Esophagus squamous epithelium (tissue), 4 donors: ENCODE results near the gene ILK.

Experiments
- POLR2A ChIP-seq, 4 donors: fragments of 450-650 bp; IDR thresholded peaks; one replicate each; pipeline ENCODE4 v1.6.1; 2017; ENCODE audit warnings: antibody characterized with exemption in 4 of 4, mild to moderate bottlenecking in 4 of 4, moderate library complexity in 3 of 4
- TF ChIP-seq, protein P1 (sequence below), 6 experiments: fragments of 450-650 bp in 4 of 6; fragments of 200-600 bp in 2 of 6; sonication (generic) in 2 of 6; IDR thresholded peaks; one replicate each; pipeline ENCODE4 v1.5.1; 2016 to 2019; ENCODE audit warnings: antibody characterized with exemption in 6 of 6, mild to moderate bottlenecking in 4 of 6, moderate library complexity in 4 of 6

DNA sequence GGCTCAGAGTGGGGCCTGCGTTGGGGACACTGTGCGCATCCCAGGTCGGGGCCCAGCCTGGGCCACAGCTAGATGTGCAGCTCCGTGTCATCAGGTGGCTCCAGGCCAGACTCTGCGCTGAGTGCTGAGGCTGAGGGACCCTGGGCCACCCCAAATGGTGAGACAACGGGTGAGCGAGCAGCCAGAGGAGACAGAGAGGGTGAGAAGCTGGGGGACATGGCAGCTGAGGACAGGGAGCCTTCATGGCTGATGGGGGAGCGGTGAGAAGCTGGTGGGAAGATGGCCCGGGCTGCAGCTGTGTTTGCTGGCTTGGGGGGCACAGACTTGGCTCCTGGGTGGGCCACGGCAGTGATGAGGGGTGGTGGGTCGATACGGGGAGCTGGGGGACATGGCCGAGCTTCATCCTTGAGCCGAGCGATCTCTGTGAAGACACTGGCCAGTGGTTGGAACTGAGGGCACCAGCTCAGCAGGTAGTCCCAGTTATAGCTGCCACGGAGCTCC, 18.2 kb downstream of the ILK start:
- TF ChIP-seq, protein P1, sequence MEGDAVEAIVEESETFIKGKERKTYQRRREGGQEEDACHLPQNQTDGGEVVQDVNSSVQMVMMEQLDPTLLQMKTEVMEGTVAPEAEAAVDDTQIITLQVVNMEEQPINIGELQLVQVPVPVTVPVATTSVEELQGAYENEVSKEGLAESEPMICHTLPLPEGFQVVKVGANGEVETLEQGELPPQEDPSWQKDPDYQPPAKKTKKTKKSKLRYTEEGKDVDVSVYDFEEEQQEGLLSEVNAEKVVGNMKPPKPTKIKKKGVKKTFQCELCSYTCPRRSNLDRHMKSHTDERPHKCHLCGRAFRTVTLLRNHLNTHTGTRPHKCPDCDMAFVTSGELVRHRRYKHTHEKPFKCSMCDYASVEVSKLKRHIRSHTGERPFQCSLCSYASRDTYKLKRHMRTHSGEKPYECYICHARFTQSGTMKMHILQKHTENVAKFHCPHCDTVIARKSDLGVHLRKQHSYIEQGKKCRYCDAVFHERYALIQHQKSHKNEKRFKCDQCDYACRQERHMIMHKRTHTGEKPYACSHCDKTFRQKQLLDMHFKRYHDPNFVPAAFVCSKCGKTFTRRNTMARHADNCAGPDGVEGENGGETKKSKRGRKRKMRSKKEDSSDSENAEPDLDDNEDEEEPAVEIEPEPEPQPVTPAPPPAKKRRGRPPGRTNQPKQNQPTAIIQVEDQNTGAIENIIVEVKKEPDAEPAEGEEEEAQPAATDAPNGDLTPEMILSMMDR (IDR thresholded peaks at IDR 0.05): no peak
- TF ChIP-seq POLR2A (IDR thresholded peaks at IDR 0.05): no peak
